Heart left ventricle (tissue), 16 donors: Measurements from ENCODE around the gene NANOS3. TPM values are rescaled to one million over a fixed set of nuclear protein-coding genes. Genes with fewer than 3 reads are reported as not detected.

Experiments used
- ATAC-seq, 4 donors: fragments of 200-7000 bp; cut with Tn5 transposase; one replicate each; pipeline ENCODE4 v1.9.1; 2020 to 2022; ENCODE audit warnings: moderate library complexity in 4 of 4, mild to moderate bottlenecking in 3 of 4, moderate number of reproducible peaks in 1 of 4
- DNase-seq, 5 donors: peaks; one replicate each; pipeline ENCODE4 v3.0.0-alpha.2; 2020
- H3K27ac ChIP-seq, 12 donors: fragments of 200-600 bp; sonication (generic) in 4 of 12; one replicate each; pipeline versions ENCODE4 v1.5.0 to v1.8.0; 2016 to 2022; ENCODE audit warnings: mild to moderate bottlenecking in 2 of 12
- H3K27me3 ChIP-seq, 9 donors: fragments of 200-600 bp; sonication (generic) in 2 of 9; one replicate each; pipeline versions ENCODE4 v1.5.1 to v1.8.0; 2016 to 2022; ENCODE audit warnings: mild to moderate bottlenecking in 3 of 9
- H3K36me3 ChIP-seq, 9 donors: fragments of 200-600 bp; sonication (generic) in 2 of 9; one replicate each; pipeline versions ENCODE4 v1.5.0 to v1.8.0; 2018 to 2022; ENCODE audit warnings: mild to moderate bottlenecking in 2 of 9
- H3K4me1 ChIP-seq, 12 donors: fragments of 200-600 bp; sonication (generic) in 4 of 12; one replicate each; pipeline versions ENCODE4 v1.5.0 to v1.8.0; 2016 to 2022; ENCODE audit warnings: mild to moderate bottlenecking in 3 of 12
- H3K4me3 ChIP-seq, 12 donors: fragments of 200-600 bp; sonication (generic) in 4 of 12; one replicate each; pipeline versions ENCODE4 v1.5.0 to v1.8.0; 2017 to 2022; ENCODE audit warnings: mild to moderate bottlenecking in 9 of 12, moderate library complexity in 4 of 12
- H3K9me3 ChIP-seq, 12 donors: fragments of 200-600 bp; sonication (generic) in 4 of 12; one replicate each; pipeline versions ENCODE4 v1.5.0 to v1.8.0; 2016 to 2022; ENCODE audit warnings: mild to moderate bottlenecking in 1 of 12
- POLR2A ChIP-seq, 2 donors: fragments of 450-650 bp; IDR thresholded peaks; one replicate each; pipeline ENCODE4 v1.6.1; 2017; ENCODE audit warnings: antibody characterized with exemption in 2 of 2, mild to moderate bottlenecking in 2 of 2, moderate library complexity in 2 of 2
- WGBS, 4 donors: extraction: QIAGEN DNeasy Blood & Tissue Kit in 2 of 4; methylation state at CpG; one replicate each; pipeline versions ENCODE4 v1.1.5 to v1.1.7; 2013 to 2018; 5-methylcytosine and 5-hydroxymethylcytosine counted together
- intact Hi-C, 10 donors: fragments of 100-400 bp; cut with DNase I; formaldehyde crosslinking; loops; one replicate each; pipeline versions ENCODE4 v1.11.1 to v1.14.2; 2022
- polyA plus RNA-seq, 2 donors: library from polyadenylated mRNA; stranded (reverse); fragments of 200-250 nt; gene quantifications; one replicate each; pipeline ENCODE4 v1.2.3, GENCODE V29; 2013
- total RNA-seq, 9 donors: library from RNA; depleted of rRNA in 2 of 9; stranded (reverse); fragments of >200 nt in 2 of 9; fragmentation: NEBNext Ultra II Directional in 3 of 9; extraction: Animal tissue kit (Norgen Biotek cat#: 25700) in 3 of 9; gene quantifications; one replicate each; pipeline versions ENCODE4 v1.1.0 to v1.2.4, GENCODE V29; 2016 to 2023
- TF ChIP-seq, protein P1 (sequence below), 12 donors: fragments of 200-600 bp; sonication (generic) in 4 of 12; IDR thresholded peaks; one replicate each; pipeline versions ENCODE4 v1.5.0 to v1.8.0; 2018 to 2022; ENCODE audit warnings: antibody characterized with exemption in 12 of 12, mild to moderate bottlenecking in 5 of 12
- donor health status: ischemic (EF 13 %, LVEDD 7.1; RV severe dilation, severe dysfunction).
- donor health status: healthy with polysubstance abuse.
- donor health status: DM: no; HTN: yes; CAD: no.
- donor health status: DM: no; HTN: no; CAD: no.
- donor health status: ischemic (EF 25% LVEDD 6.9; RV normal size, moderate dysfunction).
- donor health status: ischemic (EF 25% LVEDD 5.7; RV mildly dilated, moderate dysfunction).
- donor health status: healthy.
- donor health status: DM: yes; HTN: yes; CAD: no.
- donor health status: ischemic (EF 35%, LVEDD 5.7; RV mildly dilated, moderate dysfunction).
- donor health status: nonischemic (EF 11% LVEDD 7.7; RV severe dilation, severe dysfunction).
- donor health status: DM: yes; HTN: yes; CAD: no.
- donor health status: PGD.
- donor health status: ischemic (EF 29% LVEDD 5.4; RV normal size, mild dysfunction).
- donor health status: nonischemic (EF 23%, LVEDD 6.1; RV moderate dilation, normal function).

Gene NANOS3
- total and polyA plus RNA-seq, 11 donors = 0.36 to 1.7 (median 1.1) TPM; not detected in 5

DNA sequence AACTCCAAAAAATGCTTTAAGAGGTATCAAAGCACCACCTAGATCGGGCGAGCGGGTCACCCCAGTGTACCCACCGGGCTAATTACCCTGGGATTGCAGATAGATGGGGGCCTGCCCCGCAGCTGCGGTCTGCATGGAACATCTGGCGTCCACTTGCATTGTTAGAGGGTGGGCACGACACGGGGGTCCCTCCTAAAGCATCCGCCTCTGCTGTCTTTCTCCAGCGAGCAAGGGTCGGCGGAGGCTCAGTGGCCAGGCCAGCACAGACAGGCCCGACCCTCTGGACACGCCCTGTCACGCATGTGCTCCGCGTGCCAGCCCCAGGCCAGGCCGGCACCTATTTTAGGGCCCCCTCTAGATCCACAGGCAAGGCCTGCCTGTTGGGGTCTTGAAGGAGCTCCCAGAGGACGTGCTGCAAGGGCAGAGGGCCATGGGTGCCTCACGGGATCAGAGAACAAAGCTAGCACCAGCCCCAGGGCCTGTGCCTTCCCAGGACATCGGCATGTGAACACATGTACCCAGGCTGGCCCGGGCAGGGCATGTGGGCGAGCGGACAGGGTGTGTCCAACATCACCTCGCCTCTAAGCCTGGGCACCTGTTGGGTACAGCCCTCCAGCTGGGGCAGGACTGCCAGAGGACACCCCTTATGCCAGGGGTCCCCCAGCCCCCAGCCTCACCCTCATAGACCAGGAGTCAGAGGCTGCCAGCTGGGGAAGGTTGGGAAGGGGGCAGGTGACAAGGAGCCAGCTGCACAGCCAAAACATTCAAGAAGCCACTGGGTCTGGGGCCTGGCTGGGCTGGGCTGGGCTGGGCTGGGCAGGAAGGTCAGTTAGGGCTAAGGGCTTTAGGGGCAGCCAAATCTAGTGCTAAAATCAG is 35.6 kb upstream of the NANOS3 start:
- intact Hi-C loops = loop anchor here in 2 of 10 donors (1.0 to 10.0 kb wide), 3 partner anchors 19 to 689 kb away; partner anchors contain the start of genes IER2 (in 2 of the 2) and STX10 (in 2 of the 2)
- H3K4me3 ChIP-seq = peak overlapping the region; percentile 72 to 99 (median 96)
- TF ChIP-seq POLR2A (IDR thresholded peaks at IDR 0.05) = peak in 1 of 2 donors; percentile 15
- TF ChIP-seq, protein P1, sequence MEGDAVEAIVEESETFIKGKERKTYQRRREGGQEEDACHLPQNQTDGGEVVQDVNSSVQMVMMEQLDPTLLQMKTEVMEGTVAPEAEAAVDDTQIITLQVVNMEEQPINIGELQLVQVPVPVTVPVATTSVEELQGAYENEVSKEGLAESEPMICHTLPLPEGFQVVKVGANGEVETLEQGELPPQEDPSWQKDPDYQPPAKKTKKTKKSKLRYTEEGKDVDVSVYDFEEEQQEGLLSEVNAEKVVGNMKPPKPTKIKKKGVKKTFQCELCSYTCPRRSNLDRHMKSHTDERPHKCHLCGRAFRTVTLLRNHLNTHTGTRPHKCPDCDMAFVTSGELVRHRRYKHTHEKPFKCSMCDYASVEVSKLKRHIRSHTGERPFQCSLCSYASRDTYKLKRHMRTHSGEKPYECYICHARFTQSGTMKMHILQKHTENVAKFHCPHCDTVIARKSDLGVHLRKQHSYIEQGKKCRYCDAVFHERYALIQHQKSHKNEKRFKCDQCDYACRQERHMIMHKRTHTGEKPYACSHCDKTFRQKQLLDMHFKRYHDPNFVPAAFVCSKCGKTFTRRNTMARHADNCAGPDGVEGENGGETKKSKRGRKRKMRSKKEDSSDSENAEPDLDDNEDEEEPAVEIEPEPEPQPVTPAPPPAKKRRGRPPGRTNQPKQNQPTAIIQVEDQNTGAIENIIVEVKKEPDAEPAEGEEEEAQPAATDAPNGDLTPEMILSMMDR (IDR thresholded peaks at IDR 0.05) = no peak
- peaks cover 25 to 72% (median 45%) of the 10 kb centered on the region in 12 donors for H3K4me1 ChIP-seq
- H3K27me3 ChIP-seq = no peaks in the 10 kb centered on the region
- peak in 4 of 5 donors; percentile 64 to 78 (median 72) for DNase-seq
- ATAC-seq = peak in 2 of 4 donors; percentile 2 to 19
- peaks cover 0 to 26% (median 13%) of the 10 kb centered on the region in 9 donors for H3K36me3 ChIP-seq
- H3K27ac ChIP-seq = peak overlapping the region; percentile 99 to 100 (median 100)
- 8 to 23% (median 14%) methylated on average over 15 to 26 of the region's 26 CpGs for WGBS, 4 donors
- no peaks in the 10 kb centered on the region for H3K9me3 ChIP-seq

GRCh38 chr19:13841962-13842290 is 35.0 kb upstream of the NANOS3 start:
- H3K4me1 ChIP-seq = peaks cover 23 to 72% (median 45%) of the 10 kb centered on the region in 12 donors

DNA sequence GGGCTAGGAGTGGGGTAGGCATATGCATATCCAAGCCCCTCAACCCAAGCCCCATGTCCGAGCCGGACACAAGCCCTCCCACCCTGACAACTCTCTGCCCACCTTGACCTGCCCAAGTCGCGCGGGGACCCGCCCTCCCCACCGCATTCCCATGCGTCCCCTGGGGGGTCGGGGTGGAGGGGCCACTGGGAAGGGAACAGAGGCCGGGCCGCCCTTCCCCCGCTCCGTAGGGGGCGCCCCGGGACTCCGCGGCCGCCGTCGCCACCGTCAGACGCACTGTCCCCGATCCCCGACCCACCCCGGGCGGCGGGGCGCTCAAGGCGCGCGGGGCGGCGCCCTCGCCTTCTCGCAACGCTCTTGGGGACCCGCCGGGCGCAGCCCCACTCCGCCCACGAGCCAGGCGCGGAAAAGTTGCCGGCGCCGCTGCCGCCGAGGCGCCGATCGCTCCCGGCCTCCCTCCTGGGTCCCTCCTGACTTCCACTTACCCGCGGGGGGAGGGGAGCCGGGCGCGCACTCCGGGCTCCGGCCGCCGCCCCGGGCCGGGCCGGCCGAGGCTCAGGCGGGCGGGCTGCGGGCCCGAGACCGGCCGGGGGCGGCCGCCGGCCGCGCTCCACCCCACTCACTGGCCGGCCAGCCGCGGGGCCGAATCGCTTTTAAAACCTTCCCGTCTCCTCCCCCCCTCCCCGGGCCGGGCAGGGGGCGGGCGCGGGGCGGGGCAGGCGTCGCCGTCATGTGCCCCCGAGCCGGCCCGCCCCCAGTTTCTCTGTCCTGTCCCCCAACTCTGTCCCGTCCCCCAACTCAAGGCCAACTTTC is 34.4 kb upstream of the NANOS3 start:
- intact Hi-C loops = loop anchor here in 2 of 10 donors (5.0 to 10.0 kb wide), 2 partner anchors 688 to 690 kb away; partner anchors contain the start of genes IER2 (in 2 of the 2) and STX10 (in 2 of the 2)

More at GRCh38 chr19:13841962-13842290, 35.0 kb upstream of the NANOS3 start:
- Histone ChIP-seq H3K36me3 (peaks cover 0 to 21% (median 9%) of the 10 kb centered on the region in 9 donors), H3K4me3 (peak overlapping the region; percentile 72 to 99 (median 96)), H3K27me3 (no peaks in the 10 kb centered on the region), H3K27ac (peak overlapping the region; percentile 99 to 100 (median 100)), H3K9me3 (no peaks in the 10 kb centered on the region)
- TF ChIP-seq, protein P1 (IDR thresholded peaks at IDR 0.05) = no peak
- TF ChIP-seq POLR2A (IDR thresholded peaks at IDR 0.05) = no peak
- intact Hi-C loops = loop anchor here in 2 of 10 donors (1.0 to 10.0 kb wide), 3 partner anchors 18 to 690 kb away; partner anchors contain the start of genes IER2 (in 2 of the 2) and STX10 (in 2 of the 2)
- ATAC-seq = no peak
- 0 to 2% (median 2%) methylated on average over 11 of the region's 11 CpGs for WGBS, 4 donors
- no peak for DNase-seq

More for the DNA sequence above, 34.4 kb upstream of the NANOS3 start:
- DNase-seq (peak; percentile 91 to 94 (median 93)), ATAC-seq (peak in 3 of 4 donors; percentile 14 to 29 (median 25))
- WGBS, 4 donors = 0 to 1% (median 0%) methylated on average over 1 to 95 of the region's 95 CpGs
- peak in 1 of 2 donors; percentile 97 for TF ChIP-seq POLR2A (IDR thresholded peaks at IDR 0.05)
- TF ChIP-seq, protein P1 (IDR thresholded peaks at IDR 0.05) = peak in 3 of 12 donors; percentile 29 to 37 (median 33)
- Histone ChIP-seq H3K27me3 (no peaks in the 10 kb centered on the region), H3K4me3 (peak overlapping the region; percentile 72 to 99 (median 96)), H3K9me3 (no peaks in the 10 kb centered on the region), H3K4me1 (peaks cover 19 to 72% (median 43%) of the 10 kb centered on the region in 12 donors), H3K27ac (peak overlapping the region; percentile 99 to 100 (median 100)), H3K36me3 (peaks cover 0 to 21% (median 7%) of the 10 kb centered on the region in 9 donors)
